GM19455 (cell line): ENCODE measurements around the gene SCLY.

Experiments
- ATAC-seq: cut with Tn5 transposase; IDR thresholded peaks from one replicate; pipeline ENCODE4 v1.9.1; 2021; ENCODE audit not compliant: unreplicated experiment

The SCLY gene

DNA sequence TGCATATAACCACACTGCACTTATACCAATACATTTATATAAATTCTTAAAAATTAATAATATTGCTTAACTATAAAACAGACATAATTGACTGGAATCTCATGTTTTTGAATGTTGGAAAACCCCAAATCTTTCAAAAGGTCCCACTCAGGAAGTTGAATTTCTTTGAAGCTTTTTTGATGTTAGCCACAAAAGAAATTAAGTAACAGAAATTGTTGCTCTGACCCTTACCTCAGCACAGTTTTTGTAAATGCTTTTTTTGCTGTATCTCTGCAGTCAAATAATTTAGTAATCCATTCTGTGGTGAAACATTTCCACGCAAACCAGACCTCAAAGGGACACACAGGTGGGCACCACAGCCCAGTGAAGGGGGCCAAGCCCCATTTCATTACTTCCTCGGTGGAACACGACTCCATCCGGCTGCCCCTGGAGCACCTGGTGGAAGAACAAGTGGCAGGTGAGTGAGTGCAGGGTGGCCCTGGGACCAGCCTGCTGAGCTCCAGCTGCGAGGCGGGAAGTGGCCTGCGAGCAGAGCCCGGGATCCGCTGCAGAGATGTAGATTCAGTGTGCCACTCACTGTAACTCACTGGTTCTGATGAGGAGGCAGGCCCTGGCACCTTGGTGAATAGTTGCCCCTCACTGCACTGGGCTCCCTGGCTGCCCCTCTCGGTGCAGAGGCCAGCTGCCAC is 8.4 kb downstream of the SCLY start:
- no peak for ATAC-seq

DNA sequence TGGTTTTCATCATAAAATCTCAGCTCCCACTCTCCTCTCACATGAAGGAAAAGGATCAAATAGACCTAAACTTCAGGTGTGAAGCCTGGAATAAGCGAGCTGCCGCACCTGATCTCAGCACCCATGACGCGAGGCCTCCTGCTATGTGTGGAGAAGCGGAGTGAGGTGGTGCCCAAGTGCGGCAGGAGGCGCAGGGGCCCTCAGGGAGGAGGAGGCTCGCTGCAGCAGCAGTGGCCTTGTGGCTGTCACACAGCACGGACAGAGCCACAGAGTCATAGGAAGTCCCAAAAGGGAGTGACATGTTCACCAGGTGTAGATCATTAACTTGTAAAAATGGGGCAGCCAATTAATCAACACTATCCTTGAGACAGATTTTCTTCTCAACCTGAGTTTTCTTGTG is 9.1 kb downstream of the SCLY start:
- no peak for ATAC-seq

DNA sequence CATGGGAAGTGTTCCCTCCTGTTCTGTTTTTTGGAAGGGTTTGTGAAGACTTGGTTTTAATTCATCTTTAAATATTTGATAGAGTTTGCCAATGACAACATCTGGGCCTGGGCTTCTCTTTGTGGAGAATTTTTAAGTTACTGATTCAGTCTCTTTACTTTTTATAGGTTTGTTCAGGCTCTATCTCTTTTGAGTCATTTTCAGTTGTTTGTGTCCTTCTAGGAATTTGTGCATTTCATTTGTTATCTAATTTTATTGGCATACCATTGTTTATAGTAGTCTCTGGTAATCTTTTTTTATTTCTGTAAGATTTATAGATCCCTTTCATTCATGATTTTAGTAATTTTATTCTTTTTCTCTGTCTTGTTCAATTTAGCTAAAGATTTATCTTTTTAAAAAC is 14.6 kb downstream of the SCLY start:
- no peak for ATAC-seq

- ATAC-seq: no peak
Measured at GRCh38 chr2:238077292-238077691, 16.5 kb downstream of the SCLY start.

DNA sequence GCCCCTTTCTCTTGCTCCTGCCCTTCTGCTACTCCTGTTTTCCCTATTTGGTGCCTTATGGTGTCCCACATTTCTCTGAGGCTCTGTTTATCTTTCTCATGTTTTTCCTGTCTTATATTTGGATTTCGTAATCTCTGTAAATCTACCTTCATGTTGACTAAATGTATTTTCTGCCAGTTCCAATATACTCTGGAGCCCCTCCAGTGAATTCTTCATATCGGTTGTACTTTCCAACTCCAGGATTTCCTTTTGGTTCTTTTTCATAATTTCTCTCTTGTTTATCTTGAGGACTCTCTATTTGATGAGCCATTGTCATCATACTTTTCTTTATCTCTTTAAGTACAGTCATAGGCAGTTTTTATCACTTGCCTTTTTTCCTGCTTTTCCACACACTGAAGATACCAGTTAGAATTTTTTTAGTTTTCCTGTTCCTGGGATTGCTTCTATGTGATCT is 19.1 kb downstream of the SCLY start:
- ATAC-seq: no peak

DNA sequence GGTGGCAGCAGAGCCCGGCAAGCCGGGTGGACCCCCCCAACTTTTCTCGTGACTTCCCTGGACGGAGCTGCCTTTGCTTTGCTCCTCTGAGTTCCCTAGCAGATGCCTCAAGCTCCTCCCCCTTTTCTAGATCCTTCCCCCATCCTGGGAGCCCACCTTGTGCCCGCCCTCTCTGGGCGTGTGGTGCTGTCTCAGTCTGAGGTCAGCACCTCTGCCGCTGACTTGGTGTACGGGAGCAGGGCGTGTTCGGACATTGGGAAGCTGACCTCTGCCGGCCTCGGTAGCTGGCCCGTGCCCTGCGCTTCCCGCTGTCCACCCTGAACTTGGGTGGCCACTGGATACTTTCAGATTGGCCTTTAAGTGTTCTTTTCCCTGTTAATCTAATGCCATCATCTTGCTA is 19.7 kb downstream of the SCLY start:
- no peak for ATAC-seq

GRCh38 chr2:238081150-238081549 is 20.3 kb downstream of the SCLY start:
- ATAC-seq: no peak

GRCh38 chr2:238081561-238081960 is 20.8 kb downstream of the SCLY start:
- ATAC-seq: no peak

GRCh38 chr2:238082151-238082550 is 21.4 kb downstream of the SCLY start:
- ATAC-seq: no peak

DNA sequence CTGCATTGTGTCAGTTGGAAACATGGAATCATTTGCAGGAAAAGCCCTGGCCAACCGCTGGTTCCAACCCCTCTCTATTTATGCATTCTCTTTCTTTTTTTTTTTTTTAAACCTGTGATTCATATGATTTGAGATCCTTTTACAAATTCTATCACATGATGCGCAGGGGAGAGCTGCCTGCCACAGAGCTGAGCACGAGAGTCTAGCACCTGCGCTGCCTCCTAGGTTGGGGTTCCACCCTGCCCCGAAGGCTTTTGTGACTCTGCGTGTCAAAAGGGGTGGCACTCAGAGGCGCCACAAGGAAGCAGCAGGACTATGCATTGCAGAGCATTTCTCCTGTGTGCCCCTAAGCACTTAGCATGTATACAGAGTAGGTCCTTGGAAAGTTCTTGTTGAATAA is 22.0 kb downstream of the SCLY start:
- no peak for ATAC-seq

DNA sequence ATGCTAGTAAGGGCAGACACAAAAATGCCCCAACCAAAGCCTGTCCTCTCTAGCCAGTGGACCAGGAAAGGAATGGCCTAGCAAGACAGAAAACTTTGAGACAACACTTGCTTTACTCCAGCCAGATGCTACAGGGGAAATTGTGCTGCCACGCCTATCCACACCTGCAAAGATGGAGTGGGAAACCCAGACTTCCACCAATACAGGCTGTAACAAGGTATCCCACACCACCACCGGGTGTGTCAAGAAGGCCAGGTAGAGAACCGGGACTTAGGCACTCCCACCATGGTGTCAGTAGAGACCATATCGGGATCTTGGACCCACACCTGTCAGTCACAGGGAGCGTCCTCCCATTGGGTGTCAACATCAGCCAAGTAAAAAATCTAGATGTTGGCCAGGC is 23.1 kb downstream of the SCLY start:
- no peak for ATAC-seq

DNA sequence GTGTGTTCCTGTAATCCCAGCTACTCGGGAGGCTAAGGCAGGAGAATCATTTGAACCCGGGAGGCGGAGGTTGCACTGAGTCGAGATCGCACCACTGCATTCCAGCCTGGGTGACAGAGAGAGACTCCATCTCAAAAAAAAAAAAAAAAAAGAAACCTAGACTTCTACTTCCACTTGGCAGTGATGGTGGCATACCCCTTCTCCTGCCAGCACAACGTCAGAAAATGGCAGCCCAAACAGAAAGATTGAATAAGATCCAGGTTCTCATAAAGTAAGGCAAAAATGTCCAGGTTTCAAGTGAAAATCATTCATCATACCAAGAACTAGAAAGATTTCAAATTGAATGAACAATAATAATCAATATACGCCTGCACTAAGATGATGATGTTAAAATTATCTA is 24.0 kb downstream of the SCLY start:
- no peak for ATAC-seq

GRCh38 chr2:238085899-238086298 is 25.1 kb downstream of the SCLY start:
- no peak for ATAC-seq

GRCh38 chr2:238087211-238087610 is 26.4 kb downstream of the SCLY start:
- ATAC-seq: no peak

GRCh38 chr2:238090887-238091286 is 30.1 kb downstream of the SCLY start:
- no peak for ATAC-seq

- no peak for ATAC-seq
Measured at GRCh38 chr2:238091436-238092060, 30.7 kb downstream of the SCLY start.

- ATAC-seq: no peak
Measured at GRCh38 chr2:238092486-238093035, 31.8 kb downstream of the SCLY start.

- no peak for ATAC-seq
Measured at GRCh38 chr2:238093181-238094140, 32.7 kb downstream of the SCLY start.

GRCh38 chr2:238094438-238095022 is 33.7 kb downstream of the SCLY start:
- ATAC-seq: no peak

GRCh38 chr2:238095143-238095542 is 34.3 kb downstream of the SCLY start:
- ATAC-seq: no peak
